ENCODE measurements around the gene NAV1.
"Not testable (repeated sequence)": the region's sequence is repeated elsewhere in the genome, so short reads cannot be mapped to it uniquely, and the experiment has no call there.

The NAV1 gene

GRCh38 chr1:201570886-201571624, 32.1 kb downstream of the NAV1 start:
- no peak for DNase-seq (ENCODE audit: low spot score)
- TF ChIP-seq, protein P1, sequence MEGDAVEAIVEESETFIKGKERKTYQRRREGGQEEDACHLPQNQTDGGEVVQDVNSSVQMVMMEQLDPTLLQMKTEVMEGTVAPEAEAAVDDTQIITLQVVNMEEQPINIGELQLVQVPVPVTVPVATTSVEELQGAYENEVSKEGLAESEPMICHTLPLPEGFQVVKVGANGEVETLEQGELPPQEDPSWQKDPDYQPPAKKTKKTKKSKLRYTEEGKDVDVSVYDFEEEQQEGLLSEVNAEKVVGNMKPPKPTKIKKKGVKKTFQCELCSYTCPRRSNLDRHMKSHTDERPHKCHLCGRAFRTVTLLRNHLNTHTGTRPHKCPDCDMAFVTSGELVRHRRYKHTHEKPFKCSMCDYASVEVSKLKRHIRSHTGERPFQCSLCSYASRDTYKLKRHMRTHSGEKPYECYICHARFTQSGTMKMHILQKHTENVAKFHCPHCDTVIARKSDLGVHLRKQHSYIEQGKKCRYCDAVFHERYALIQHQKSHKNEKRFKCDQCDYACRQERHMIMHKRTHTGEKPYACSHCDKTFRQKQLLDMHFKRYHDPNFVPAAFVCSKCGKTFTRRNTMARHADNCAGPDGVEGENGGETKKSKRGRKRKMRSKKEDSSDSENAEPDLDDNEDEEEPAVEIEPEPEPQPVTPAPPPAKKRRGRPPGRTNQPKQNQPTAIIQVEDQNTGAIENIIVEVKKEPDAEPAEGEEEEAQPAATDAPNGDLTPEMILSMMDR (conservative IDR thresholded peaks at IDR 0.05; ENCODE audit: low read depth) = no peak
- ChIA-PET POLR2A (ENCODE audit: low non-redundant PET) (no interaction called here), CTCF (interaction anchor here (1.0 to 1.2 kb wide), 2 partner anchors 11 to 222 kb away, joined by 4 to 5 read pairs; no protein-coding TSS in a partner anchor)
- H3K27ac ChIP-seq = no peak overlapping the region

GRCh38 chr1:201573030-201573429, 34.1 kb downstream of the NAV1 start:
- TF ChIP-seq, protein P1 (conservative IDR thresholded peaks at IDR 0.05; ENCODE audit: low read depth) = no peak
- H3K27ac ChIP-seq = no peak overlapping the region
- no peak for DNase-seq (ENCODE audit: low spot score)
- ChIA-PET POLR2A (ENCODE audit: low non-redundant PET) (no interaction called here), CTCF (interaction anchor here (0.5 to 1.1 kb wide), 6 partner anchors 9 to 248 kb away, joined by 3 to 5 read pairs (median 3); no protein-coding TSS in a partner anchor)

GRCh38 chr1:201573923-201574322, 35.0 kb downstream of the NAV1 start:
- H3K27ac ChIP-seq = no peak overlapping the region
- POLR2A ChIA-PET (ENCODE audit: low non-redundant PET) = no interaction called here
- TF ChIP-seq, protein P1 (conservative IDR thresholded peaks at IDR 0.05; ENCODE audit: low read depth) = no peak
- CTCF ChIA-PET = interaction anchor here (0.5 to 2.3 kb wide), 5 partner anchors 14 to 247 kb away, joined by 3 to 10 read pairs (median 4); no protein-coding TSS in a partner anchor
- no peak for DNase-seq (ENCODE audit: low spot score)

GRCh38 chr1:201575912-201576311, 37.0 kb downstream of the NAV1 start:
- no peak for DNase-seq (ENCODE audit: low spot score)
- no peak overlapping the region for H3K27ac ChIP-seq
- TF ChIP-seq, protein P1 (conservative IDR thresholded peaks at IDR 0.05; ENCODE audit: low read depth) = no peak
- ChIA-PET POLR2A (ENCODE audit: low non-redundant PET) (no interaction called here), CTCF (no interaction called here)

- TF ChIP-seq, protein P1 (conservative IDR thresholded peaks at IDR 0.05; ENCODE audit: low read depth) = no peak
- ChIA-PET CTCF (interaction anchor here (0.5 to 1.4 kb wide), 3 partner anchors 17 to 235 kb away, joined by 3 to 8 read pairs (median 3); no protein-coding TSS in a partner anchor), POLR2A (ENCODE audit: low non-redundant PET) (no interaction called here)
- DNase-seq (ENCODE audit: low spot score) = no peak
- no peak overlapping the region for H3K27ac ChIP-seq
Measured at GRCh38 chr1:201576914-201577313, 38.0 kb downstream of the NAV1 start.

DNA sequence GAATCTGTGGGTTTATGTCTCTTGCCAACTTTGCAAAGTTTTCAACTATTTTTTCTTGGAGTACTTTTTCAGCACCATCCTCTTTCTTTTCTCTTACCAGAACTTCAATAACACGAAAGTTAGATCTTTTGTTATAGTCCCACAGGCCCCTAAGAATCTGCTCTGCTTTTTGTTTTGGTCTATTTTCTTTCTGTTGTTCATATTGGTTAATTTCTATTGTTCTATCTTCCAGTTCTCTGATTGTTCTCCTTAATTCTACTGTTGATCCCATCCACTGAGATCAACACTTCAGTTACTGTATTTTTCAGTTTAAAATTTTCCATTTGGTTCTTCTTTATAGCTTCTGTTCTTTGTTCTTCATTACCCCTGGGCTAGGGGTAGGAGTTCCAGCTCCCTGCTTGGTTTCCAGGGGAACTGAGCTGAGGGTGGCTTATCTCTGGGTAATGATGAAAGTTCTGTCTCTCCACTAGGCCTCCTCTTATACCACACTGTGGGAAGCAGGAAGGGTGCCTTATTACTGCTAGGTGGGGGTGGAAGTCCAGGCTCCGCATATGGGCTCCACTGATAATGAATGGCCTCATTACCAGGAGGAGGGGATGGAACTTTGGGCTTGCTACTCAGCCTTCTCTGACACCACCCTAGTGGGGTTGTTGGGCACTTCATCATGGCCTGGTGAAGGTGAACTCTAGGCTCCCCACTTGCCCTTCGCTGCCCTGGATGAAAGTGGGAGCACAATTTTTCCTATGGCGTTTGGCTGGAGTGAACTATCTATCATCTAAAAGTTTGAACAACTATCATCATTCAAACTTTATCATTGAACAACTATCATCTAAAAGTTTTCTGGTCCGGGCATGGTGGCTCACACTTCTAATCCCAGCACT, 39.3 kb downstream of the NAV1 start:
- ChIA-PET POLR2A (ENCODE audit: low non-redundant PET) (no interaction called here), CTCF (interaction anchor here (1.4 kb wide), 1 partner anchor 19 kb away, joined by 8 read pairs; no protein-coding TSS in a partner anchor)
- DNase-seq (ENCODE audit: low spot score) = no peak
- TF ChIP-seq, protein P1 (conservative IDR thresholded peaks at IDR 0.05; ENCODE audit: low read depth) = no peak
- H3K27ac ChIP-seq = no peak overlapping the region

DNA sequence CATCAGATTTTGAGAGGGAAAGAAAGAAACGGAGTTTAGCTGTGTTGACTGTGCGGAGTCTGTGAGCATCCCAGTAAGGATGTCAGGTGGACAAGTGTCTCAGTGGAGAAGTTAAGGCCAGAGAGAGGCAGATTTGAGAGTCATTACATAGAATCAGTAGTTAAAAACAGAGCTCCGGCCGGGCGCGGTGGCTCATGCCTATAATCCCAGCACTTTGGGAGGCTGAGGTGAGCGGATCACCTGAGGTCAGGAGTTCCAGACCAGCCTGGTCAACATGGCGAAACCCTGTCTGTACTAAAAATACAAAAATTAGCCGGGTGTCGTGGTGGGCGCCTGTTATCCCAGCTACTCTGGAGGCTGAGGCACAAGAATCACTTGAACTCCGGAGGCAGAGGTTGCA, 42.4 kb downstream of the NAV1 start:
- DNase-seq (ENCODE audit: low spot score); H3K27ac ChIP-seq; POLR2A ChIA-PET (ENCODE audit: low non-redundant PET): not testable (repeated sequence)
- CTCF ChIA-PET = interaction anchor here (0.5 to 1.6 kb wide), 4 partner anchors 9 to 562 kb away, joined by 3 read pairs; no protein-coding TSS in a partner anchor
